GM21515 (cell line): ENCODE data around the gene CAPN5.
"Not testable (repeated sequence)": the region's sequence is repeated elsewhere in the genome, so short reads cannot be mapped to it uniquely, and the experiment has no call there.

Experiments used
- ATAC-seq: cut with Tn5 transposase; IDR thresholded peaks from one replicate; pipeline ENCODE4 v1.9.1; 2021; ENCODE audit not compliant: unreplicated experiment

The CAPN5 gene

DNA sequence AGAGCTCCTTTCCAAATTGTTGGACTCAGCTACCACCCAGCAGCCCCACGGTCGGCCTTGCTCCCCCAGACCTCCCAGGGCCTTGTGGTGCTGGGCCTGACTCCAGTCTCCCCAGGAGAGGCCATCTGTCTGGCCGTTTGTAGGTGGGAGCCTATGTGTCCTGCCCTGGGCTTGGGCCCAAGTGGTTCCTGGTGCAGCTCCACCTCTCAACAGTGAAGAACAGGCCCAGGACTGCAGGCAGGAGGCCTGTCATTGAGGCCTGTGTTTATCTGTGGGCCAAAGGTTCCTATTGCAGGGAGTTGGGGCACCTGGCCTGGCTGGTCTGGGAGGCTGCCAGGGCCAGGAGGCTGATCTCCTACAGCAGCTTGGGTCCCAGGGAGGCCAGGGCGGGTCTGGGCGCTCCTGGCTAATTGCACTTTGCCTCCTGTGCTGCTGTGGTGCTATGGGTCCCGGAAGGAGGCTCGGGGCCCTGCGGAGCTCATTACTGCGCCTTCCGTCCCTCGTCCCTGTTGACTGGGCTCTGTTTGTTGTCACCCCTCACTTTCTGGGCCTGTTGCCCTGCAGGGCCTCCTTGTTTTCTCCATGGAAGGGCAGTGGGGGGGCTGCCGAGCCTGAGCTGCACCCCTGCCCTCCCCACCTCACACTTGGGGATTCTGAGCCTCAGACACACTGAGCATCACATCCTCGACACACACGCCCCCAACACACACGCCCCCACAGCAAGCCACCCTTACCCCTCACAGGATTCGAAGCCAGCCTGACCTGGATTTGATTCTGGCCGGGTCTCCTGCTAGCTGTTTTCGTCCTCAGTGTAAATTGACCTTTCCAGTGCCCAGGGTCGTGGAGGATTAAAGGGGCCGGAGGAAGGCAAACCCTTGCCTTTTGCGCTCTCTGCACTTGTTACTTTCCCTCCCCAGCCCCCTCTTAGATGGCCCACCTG lies 29.1 kb downstream of the CAPN5 start:
- ATAC-seq = no peak

DNA sequence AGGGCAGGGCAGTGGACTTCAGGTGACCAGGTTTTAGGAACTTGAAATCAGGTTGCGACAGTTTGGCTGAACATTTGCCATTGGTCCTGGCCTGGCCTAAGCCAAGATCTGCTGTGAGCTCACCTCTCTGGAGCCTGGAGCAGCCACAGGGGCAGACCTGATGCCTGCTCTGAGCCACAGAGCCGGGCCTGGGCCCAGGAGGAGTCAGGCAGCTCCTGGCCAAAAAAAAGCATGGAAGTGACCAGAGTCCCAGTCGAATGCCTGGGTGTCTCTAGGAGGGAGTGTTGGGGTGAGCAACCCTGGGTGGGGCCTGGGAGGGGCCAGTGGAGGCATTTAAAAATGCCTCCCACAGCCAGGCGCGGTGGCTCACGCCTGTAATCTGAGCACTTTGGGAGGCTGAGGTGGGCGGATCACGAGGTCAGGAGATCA lies 29.8 kb downstream of the CAPN5 start:
- ATAC-seq = no peak

DNA sequence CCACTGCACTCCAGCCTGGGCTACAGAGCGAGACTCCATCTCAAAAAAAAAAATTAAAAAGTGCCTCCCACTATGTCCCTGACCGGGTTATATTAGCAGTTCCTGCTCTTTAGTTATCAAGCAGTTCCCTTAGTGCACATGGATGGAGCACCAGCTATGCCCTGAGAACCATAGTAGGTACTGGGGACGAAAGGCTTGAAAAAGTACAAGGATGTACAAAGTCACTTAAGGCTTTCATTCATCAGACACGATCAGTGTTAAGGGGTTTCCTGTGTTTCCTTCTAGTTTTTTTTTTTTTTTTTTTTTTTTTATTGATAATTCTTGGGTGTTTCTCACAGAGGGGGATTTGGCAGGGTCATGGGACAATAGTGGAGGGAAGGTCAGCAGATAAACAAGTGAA lies 30.4 kb downstream of the CAPN5 start:
- not testable (repeated sequence) for ATAC-seq

DNA sequence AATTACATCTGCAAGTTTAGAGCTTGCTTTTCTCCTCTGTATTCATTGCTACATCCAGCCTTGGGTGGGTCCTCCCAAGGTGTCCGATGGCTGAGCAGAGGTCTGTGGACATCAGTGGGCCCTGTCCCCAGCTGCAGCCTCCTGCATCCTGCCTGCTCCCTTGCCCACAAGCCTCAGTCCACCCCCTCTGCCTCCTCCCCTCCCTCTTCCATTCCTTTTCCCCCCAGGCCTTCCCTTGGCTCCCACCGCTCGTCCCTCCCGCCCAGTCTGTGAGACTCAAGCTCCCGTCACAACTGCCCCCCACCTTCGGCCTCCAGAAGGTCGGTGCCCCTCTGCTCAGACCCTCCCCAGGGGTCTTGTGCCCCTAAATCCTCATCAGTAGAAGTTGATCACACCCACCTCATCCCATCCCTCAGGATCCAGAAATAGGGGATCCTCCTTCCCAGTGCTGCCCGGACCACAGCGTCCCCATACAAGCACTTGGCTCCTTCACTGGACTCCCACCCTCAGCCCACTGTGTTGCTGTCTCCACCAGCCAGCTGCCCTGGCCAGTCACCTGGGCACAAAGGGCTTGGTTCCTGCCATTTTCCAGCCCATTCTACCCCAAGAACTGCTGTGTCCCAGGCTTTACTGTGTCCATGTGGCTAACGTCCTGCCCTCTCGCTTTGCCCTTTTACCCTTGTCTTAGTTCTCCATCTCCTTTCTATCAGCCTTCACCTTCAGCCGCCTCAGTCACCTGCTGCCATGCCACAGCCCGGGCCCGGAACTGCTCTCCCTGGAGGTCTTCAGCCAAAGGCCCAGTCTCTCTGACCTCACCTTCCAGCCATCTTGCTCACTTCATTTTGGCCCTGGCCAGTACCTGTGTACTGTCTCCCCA lies 33.6 kb downstream of the CAPN5 start:
- no peak for ATAC-seq

DNA sequence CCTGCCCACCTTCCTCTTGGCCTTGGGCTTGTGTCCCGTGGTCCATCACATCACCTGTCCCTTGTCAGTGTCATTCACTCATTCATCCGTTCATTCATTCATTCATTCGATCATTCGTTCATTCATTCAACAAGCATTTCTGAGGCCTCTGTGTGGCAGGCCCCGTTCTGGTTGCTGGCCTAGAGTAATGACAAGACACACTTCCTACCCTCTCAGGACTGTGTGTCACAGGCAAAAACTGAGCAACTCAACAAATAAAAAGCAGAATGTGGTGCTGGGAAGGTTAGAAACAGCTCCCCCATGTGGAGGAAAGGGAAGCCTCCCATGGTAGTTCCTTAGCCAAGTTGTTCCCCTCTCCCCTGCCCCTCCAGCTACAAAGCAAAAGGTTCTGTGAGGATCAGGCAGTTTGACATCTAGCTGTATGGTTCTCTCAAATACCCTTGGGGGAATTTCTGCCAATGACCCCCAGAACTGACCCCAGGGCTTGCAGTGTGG lies 34.3 kb downstream of the CAPN5 start:
- ATAC-seq = no peak

DNA sequence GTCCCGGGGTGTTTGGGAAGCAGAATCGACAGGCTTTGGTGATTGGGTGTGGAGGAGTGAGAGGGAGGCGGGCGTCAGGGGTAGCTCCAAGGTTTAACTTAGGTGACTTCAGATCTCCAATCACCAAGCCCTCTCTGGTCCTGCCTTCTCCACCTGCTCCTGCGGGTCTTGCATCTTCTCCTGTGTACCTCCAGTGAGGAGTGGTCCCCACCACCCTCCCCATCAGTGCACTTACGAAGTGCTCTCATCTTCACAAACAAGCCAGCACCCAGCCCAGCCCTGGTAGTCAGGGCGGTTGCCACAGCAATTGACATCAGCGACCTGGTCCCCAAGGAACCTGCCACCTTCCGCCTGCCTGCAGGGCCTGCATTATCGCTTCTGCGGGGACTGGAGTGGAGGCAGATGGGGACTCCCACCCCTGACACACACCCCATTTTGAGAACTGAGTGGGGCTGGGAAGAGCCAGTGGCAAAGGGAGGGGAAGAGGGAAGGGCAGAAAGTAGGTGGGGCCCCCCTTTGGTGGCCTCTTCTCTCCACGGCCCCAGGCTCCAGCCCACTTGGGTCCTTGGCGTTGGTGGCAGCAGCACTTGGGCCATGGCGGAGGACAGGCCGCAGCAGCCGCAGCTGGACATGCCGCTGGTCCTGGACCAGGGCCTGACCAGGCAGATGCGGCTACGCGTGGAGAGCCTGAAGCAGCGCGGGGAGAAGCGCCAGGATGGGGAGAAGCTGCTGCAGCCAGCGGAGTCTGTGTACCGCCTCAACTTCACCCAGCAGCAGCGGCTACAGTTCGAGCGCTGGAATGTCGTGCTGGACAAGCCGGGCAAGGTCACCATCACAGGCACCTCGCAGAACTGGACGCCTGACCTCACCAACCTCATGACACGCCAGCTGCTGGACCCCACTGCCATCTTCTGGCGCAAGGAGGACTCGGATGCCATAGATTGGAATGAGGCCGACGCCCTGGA lies 35.8 kb downstream of the CAPN5 start, which contains the start of gene OMP:
TSS of gene OMP (plus strand) at position 595 of the 965 bp plus-strand sequence. CDS start at position 595, 0 bp downstream.
- no peak for ATAC-seq

DNA sequence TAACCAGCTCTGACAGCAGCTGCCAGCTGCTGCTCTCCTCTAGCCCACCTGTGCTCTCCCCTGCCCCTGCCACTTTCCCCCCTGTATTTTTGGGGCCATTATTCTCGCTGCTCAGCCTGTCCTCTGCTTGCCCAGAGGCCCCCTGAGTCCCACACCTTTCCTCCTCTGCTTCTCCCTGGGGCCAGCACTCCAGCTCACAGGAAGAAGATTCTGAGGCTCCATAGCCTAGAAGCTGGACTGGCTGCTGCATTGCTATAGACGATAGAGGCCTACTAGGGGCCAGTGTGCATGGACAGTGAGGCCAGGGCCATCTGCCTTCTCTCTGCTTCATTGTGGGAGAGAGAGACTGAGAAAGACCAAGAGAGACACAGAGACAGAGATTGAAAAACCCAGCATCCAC lies 36.5 kb downstream of the CAPN5 start:
- ATAC-seq = no peak

DNA sequence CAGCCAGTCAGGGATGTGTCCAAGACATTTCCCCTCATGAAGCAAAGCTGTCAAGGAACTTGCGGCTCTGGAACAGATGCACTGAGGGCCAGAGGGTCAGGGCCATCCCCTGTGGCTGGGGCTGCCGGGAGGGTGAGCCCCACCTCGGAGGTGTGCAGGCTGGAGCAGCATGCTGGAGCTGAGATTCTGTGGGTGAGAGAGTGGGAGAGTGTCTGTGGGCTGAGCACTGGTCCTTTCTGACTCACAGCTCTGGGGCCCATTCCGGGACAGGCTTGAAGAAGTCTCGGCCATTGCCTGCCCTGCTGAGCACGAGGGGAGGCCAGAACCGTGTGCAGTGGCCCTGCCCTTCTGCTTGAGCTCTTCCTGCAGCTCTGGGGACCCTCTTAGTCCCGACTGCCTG lies 38.0 kb downstream of the CAPN5 start:
- ATAC-seq = no peak

DNA sequence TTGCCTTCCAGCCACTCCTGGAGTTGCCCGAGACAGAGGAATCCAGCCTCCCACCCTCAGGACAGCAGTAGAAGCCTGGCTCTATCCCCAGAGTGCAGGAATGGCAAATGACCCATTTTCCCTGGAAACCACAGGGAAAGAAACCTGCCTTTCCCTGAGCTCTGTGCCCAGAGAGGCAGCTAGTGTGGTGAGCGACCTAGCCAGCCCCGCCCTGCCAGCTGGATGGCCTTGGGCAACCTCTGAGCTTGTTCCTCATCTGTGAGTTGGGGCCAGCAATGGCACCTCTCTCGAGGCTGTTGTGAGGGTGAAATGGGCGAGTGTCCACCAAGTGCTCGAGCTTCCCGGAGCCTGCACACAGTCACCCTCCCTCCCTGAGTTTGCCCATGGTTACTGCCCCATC lies 39.5 kb downstream of the CAPN5 start:
- ATAC-seq = no peak

DNA sequence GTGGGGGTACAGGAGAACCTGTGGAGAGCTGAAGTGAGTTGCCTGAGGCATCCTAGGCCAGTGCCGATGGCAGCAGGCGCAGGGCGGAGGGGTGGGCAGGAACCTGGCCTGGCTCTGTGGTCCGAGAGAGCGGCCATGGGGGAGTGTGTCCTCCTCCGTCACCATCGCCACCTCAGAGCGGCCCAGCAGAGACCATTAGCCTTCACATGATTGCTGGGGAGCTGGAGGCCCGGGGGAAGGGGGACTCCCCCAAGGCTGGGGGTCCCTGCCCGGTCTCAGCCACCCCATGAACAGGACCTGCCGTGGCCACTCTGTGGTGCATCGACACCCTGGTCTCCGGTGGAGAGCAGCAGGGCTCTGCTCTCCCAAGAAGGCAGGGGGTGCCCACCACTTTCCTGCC lies 40.0 kb downstream of the CAPN5 start:
- no peak for ATAC-seq

DNA sequence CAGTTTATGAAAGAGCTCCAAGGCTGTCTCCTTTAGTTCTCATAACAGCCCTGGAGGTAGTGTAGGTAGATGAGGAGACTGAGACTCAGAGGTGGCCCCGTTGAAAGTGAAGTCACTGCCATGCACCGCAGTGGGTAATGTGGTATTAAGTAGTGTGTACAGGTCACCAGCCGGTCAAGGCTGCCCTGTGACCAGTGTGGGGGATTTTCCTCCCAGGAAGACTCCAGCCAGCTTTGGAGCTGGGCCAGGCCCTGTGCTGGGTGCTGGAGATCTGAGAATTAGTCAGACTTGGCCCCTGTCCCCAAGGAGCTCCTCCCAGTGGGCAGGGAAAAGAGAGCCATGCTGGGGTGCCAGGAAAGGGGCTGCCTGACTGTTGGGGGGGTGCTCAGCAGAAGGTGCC lies 41.2 kb downstream of the CAPN5 start:
- ATAC-seq = no peak

DNA sequence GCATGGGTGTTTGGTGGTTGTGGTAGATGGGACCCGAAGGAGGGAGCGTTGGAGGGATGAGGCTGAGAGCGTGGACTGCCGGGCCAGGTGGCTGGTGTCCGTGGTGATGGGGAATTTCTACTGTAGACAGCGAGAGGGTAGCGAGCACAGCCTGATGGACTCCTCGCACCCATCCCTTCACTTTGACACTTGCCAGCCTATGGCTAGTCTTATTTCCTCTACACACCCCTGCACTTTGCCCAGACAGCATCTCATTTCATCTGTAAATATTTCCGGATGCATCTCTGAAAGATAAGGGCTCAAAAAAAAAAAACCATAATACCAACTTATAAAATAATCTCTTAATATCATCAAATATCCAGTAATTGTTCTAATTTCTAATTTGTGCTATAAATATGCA lies 41.7 kb downstream of the CAPN5 start:
- no peak for ATAC-seq

DNA sequence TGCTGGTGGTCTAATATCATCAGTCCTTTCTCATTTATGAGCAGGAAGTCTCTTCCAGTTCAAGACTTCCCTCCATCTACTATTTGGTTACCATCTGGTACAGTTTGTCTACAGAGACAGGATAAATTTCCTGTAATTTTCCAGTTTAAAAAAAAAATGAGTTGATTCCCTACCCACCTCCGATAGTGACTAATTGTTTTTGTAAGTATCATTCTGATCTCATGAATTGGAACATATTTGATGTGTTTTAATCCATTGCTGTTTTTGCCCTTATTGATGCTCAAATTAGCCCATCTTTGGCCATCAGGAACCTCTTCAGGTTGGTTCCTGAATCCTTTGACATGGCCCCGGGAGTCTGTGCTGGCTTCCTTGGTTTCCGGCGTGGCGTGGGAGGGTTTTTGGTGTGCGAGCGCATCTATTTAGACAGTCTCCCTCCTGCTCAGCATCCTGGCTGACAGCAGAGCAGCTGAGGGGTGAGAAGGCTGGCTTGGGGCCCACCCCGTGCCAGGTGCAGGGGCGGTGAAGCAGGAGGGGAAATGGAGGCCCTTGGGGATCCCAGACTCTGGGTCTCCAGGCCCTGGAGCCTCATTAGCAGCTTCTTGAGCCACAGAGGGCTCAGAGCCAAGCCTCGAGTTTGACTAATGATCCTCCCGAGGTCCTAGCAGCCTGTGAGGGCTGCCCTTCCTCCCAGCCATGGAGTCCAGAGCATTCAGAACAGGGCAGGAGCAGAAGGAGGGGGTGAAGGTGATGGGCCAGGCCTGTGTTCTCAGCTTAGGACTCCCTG lies 42.7 kb downstream of the CAPN5 start:
- no peak for ATAC-seq

DNA sequence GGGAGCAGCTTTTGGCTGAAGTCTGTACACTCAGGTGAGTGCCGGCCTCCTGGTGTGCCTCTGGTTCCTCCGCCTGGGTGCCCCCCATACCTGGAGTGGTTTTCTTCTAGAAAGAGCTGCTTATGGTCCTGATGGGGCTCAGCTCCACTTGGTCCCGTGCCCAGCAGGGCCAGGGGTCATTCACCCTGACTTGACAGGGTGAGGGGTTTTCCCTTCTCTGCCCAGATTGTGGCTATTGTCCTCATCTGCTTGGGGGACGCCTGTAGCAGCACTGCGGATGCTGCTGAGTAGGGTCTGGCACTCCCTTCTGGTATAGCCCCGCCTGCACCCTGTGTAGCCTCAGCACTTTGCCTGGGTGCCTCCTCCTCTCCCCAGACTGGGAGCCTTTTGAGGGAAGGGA lies 44.1 kb downstream of the CAPN5 start:
- no peak for ATAC-seq

DNA sequence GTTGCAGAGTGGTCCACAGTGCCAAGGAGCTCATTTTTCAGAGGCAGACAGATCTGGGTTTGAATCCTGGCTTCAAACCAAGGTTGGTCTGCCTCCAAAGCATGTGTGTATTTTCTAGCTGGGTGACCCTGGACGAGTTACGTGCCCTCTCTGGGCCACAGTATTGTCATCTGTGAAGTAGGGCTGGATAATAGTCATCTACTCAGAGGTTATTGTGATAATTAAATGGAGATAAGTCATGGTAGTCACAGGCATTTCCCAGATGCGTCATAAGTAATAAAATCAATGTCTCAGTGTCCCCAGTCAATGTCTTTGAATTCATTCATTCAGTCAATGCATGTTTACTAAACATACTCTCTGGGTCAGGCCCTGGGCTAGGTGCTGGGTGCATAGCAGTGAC lies 44.5 kb downstream of the CAPN5 start:
- ATAC-seq = no peak

DNA sequence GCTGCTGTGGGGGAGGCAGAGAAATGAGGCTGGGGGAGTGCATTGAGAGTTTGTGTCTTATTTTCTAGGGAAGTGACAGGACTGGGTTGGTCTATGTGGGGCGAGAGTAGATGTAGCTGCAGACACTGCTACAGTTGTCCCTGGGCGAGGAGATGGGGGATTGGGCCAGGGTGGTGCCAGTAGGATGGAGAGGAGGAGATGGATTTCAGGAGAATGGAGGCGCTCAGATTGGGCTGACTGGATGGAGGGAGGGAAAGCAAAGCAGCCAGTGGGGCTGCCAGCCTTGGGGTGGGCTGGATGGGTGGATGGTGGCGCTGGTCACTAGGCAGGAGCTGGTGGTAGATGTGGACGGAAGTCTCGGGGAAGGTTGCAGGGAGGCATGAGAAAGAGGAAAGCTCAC lies 45.2 kb downstream of the CAPN5 start:
- no peak for ATAC-seq

DNA sequence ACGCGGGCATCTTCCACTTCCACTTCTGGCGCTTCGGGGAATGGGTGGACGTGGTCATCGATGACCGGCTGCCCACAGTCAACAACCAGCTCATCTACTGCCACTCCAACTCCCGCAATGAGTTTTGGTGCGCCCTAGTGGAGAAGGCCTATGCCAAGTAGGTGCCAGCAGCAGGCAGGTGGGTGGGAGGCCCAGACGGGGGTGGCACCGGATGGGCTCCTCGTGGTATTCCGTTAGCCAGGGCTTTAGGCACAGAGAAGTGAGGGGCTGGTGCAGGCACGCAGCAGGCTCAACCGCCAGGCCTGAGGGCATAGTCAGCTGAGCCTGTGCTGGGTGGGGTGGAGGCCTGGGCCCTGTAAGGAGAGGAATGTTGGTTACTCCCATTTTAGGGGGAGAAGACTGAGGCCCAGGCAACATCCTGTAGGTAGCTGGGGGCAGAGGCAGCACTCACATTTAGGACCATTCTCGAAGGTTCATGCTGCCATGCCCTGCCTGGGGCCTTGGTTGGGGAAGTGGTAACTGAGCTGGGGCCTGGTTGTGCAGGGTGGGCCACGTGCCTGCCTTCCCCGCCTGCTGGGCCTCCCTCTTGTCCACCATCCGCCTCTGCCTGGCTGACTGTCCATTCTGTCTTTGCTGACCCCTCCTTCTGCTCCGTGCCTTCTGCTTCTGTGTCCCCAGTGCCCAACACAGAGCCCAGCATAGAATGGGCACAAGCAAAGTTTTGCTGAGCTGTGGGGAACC lies 46.0 kb downstream of the CAPN5 start:
- ATAC-seq = no peak

DNA sequence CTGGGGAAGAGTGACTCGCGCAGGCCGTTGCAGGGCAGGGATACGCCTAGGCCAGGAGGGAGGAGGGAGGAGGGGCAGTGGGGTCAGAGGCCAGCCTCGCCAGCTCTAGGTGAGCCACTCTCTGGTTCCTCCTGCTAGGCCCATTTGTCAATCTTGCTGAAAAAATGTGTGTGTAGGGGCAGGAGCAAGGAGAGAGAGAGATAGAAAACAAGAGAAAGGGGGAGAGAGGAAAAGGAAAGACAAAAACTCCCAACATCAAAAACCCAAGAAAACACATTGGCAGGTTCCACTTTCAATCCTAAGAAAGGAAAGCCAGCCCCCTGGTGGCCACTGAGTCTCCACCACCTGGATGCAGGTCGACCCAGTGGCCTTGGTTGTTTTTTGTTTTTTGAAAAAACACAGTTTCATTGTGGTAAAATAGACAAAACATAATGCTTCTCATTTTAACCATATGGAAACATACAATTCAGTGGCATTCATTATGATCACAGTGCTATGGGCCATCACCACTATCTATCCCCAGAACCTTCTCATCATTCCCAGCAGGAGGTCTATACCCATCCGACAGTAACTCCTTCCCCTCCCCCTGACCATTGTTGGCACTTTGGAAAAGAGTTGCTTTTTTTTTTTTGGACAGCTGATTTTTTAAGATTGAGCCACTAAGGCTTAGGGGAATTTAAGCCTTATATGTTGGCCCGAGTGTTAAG lies 46.8 kb downstream of the CAPN5 start:
- no peak for ATAC-seq
